GM23338 (cell line): ENCODE results near the gene ZGLP1. TPM values are rescaled to one million over a fixed set of nuclear protein-coding genes. Genes with fewer than 3 reads are reported as not detected.
"Not testable (repeated sequence)": the region's sequence is repeated elsewhere in the genome, so short reads cannot be mapped to it uniquely, and the experiment has no call there.

Source experiments
- ATAC-seq: fragments of 200-7000 bp; cut with Tn5 transposase; 3 replicates; pipeline ENCODE4 v1.9.1; 2020
- DNase-seq: peaks from one replicate; pipeline ENCODE4 v3.0.0-alpha.2; 2015; ENCODE audit warnings: low spot score
- H2AFZ ChIP-seq: fragments of 200-600 bp; sonication (generic); 2 replicates; pipeline ENCODE4 v1.8.0; 2016; ENCODE audit warnings: antibody characterized with exemption, mild to moderate bottlenecking, moderate library complexity
- H3F3A ChIP-seq: fragments of 200-600 bp; sonication (generic); replicated peaks from 2 replicates; pipeline ENCODE4 v1.8.0; 2017; ENCODE audit warnings: antibody characterized with exemption, mixed run types, low read depth
- H3K27ac ChIP-seq: fragments of 200-600 bp; sonication (generic); 2 replicates; pipeline ENCODE4 v1.6.1; 2016; ENCODE audit warnings: low read depth
- H3K27me3 ChIP-seq: fragments of 200-600 bp; sonication (generic); 2 replicates; pipeline ENCODE4 v1.8.0; 2016; ENCODE audit warnings: mild to moderate bottlenecking, mixed run types, moderate library complexity; ENCODE audit not compliant: insufficient read depth
- H3K36me3 ChIP-seq: fragments of 200-600 bp; sonication (generic); 2 replicates; pipeline ENCODE4 v1.8.0; 2016; ENCODE audit warnings: mild to moderate bottlenecking; ENCODE audit not compliant: insufficient read depth
- H3K4me1 ChIP-seq: fragments of 200-600 bp; sonication (generic); 2 replicates; pipeline ENCODE4 v1.8.0; 2016; ENCODE audit warnings: mild to moderate bottlenecking, moderate library complexity; ENCODE audit not compliant: insufficient read depth
- H3K4me2 ChIP-seq: fragments of 200-600 bp; sonication (generic); 2 replicates; pipeline ENCODE4 v1.7.1; 2017; ENCODE audit warnings: mixed run types
- H3K4me3 ChIP-seq: fragments of 200-600 bp; sonication (generic); 2 replicates; pipeline ENCODE4 v1.6.1; 2016; ENCODE audit warnings: mixed run types
- H3K79me2 ChIP-seq: fragments of 200-600 bp; sonication (generic); replicated peaks from 2 replicates; pipeline ENCODE4 v1.8.0; 2017; ENCODE audit warnings: mild to moderate bottlenecking; ENCODE audit not compliant: insufficient read depth
- H3K9me2 ChIP-seq: fragments of 200-600 bp; sonication (generic); 2 replicates; pipeline ENCODE4 v1.8.0; 2017; ENCODE audit not compliant: insufficient read depth
- H4K20me1 ChIP-seq: fragments of 200-600 bp; sonication (generic); replicated peaks from 2 replicates; pipeline ENCODE4 v1.8.0; 2017; ENCODE audit warnings: mild to moderate bottlenecking; ENCODE audit not compliant: insufficient read depth
- H3K27ac Mint-ChIP-seq: 2 replicates; pipeline ENCODE4 v1.8.0; 2020; ENCODE audit warnings: inconsistent platforms, mild to moderate bottlenecking, moderate library complexity, mixed read lengths
- H3K27me3 Mint-ChIP-seq: 3 replicates; pipeline ENCODE4 v1.8.0; 2022; ENCODE audit warnings: low read depth, mild to moderate bottlenecking, moderate library complexity, mixed read lengths, inconsistent platforms; ENCODE audit not compliant: insufficient read depth, poor library complexity
- H3K36me3 Mint-ChIP-seq: 3 replicates; pipeline ENCODE4 v1.8.0; 2021; ENCODE audit warnings: low read depth, mild to moderate bottlenecking, inconsistent platforms, moderate library complexity, mixed read lengths
- H3K4me1 Mint-ChIP-seq: 3 replicates; pipeline ENCODE4 v1.8.0; 2020; ENCODE audit warnings: mild to moderate bottlenecking, inconsistent platforms, mixed read lengths
- H3K4me3 Mint-ChIP-seq: 3 replicates; pipeline ENCODE4 v1.8.0; 2021; ENCODE audit warnings: moderate library complexity, mild to moderate bottlenecking, inconsistent platforms, mixed read lengths
- H3K9me3 Mint-ChIP-seq: 3 replicates; pipeline ENCODE4 v1.8.0; 2020; ENCODE audit warnings: moderate library complexity, mild to moderate bottlenecking, inconsistent platforms, mixed read lengths
- CTCF ChIP-seq, 2 experiments: fragments of 200-600 bp in 1 of 2; sonication (generic) in 1 of 2; conservative IDR thresholded peaks; 2 replicates each; pipeline versions ENCODE4 v1.5.1 to v1.6.1; 2016 to 2017; ENCODE audit warnings: antibody characterized with exemption in 2 of 2, low read depth in 2 of 2, mild to moderate bottlenecking in 2 of 2, moderate library complexity in 1 of 2
- ETS1 ChIP-seq: IDR thresholded peaks from 2 replicates; pipeline ENCODE4 v1.6.1; 2016; ENCODE audit warnings: antibody characterized with exemption
- EZH2 ChIP-seq: fragments of 200-600 bp; sonication (generic); IDR thresholded peaks from one replicate; pipeline ENCODE4 v1.8.0; 2017; ENCODE audit warnings: antibody characterized with exemption, mild to moderate bottlenecking, low read depth; ENCODE audit not compliant: unreplicated experiment
- EZH2phosphoT487 ChIP-seq: fragments of 200-600 bp; sonication (generic); IDR thresholded peaks from one replicate; pipeline ENCODE4 v1.8.1; 2018; ENCODE audit warnings: antibody characterized with exemption; ENCODE audit not compliant: unreplicated experiment
- JUNB ChIP-seq: IDR thresholded peaks from one replicate; pipeline ENCODE4 v1.6.1; 2016; ENCODE audit warnings: antibody characterized with exemption; ENCODE audit not compliant: unreplicated experiment
- ZNF114 ChIP-seq: fragments of 250-450 bp; sonication (Bioruptor Pico); IDR thresholded peaks from 2 replicates; pipeline ENCODE4 v1.5.0; 2020; ENCODE audit warnings: mild to moderate bottlenecking, moderate library complexity
- polyA plus RNA-seq: library from polyadenylated mRNA; unstranded; fragments of >200 nt; fragmentation: Nextera tagmentation; extraction: Ambion mirVana; gene quantifications from 2 replicates; pipeline ENCODE4 v1.2.1, GENCODE V29; 2016
- total RNA-seq: library from RNA; depleted of rRNA; stranded (reverse); fragments of >200 nt; shearing (Covaris generic); gene quantifications from 2 replicates; pipeline ENCODE4 v1.2.3, GENCODE V29; 2014

Gene ZGLP1
- total and polyA plus RNA-seq, 2 experiments from 2014 or later = 1.5 to 5.3 TPM

GRCh38 chr19:10338940-10339339 is 29.3 kb upstream of the ZGLP1 start:
- Histone ChIP-seq H3K4me3 (no peak overlapping the region), H4K20me1 (no peaks in the 10 kb centered on the region), H2AFZ (peak overlapping the region; percentile 81), H3K27me3 (no peaks in the 10 kb centered on the region), H3K4me2 (peak overlapping the region; percentile 62), H3K4me1 (peaks cover 23% of the 10 kb centered on the region; the same call in 1 of the 2 replicates), H3K27ac (no peak overlapping the region), H3K79me2 (no peaks in the 10 kb centered on the region), H3K9me2 (no peaks in the 10 kb centered on the region), H3K36me3 (no peaks in the 10 kb centered on the region), H3F3A (peaks cover 6% of the 10 kb centered on the region; the same call in 1 of the 2 replicates)
- ATAC-seq = no peak
- no peak for DNase-seq
- H3K36me3 Mint-ChIP-seq = no peaks in the 10 kb centered on the region
- peaks cover 19% of the 10 kb centered on the region for H3K4me1 Mint-ChIP-seq
- H3K27me3 Mint-ChIP-seq = peaks cover 11% of the 10 kb centered on the region
- no peaks in the 10 kb centered on the region; the same call in 2 of the 3 replicates for H3K9me3 Mint-ChIP-seq
- H3K4me3 Mint-ChIP-seq = no peak overlapping the region
- peak overlapping the region; percentile 2; the same call in 1 of the 2 replicates for H3K27ac Mint-ChIP-seq
- TF ChIP-seq ZNF114 (CRISPR knock-in tag) = no peak
- no peak for TF ChIP-seq CTCF (conservative IDR thresholded peaks at IDR 0.05; ENCODE audit: low read depth in 2 of 2)
- no peak for TF ChIP-seq ETS1
- no peak for TF ChIP-seq EZH2
- TF ChIP-seq EZH2phosphoT487 = no peak
- no peak for TF ChIP-seq JUNB

GRCh38 chr19:10336725-10337124 is 27.1 kb upstream of the ZGLP1 start:
- peaks cover 15% of the 10 kb centered on the region for H3K79me2 ChIP-seq
- not testable (repeated sequence) for H3K4me3 Mint-ChIP-seq, H3K36me3 ChIP-seq, H3K9me2 ChIP-seq, ATAC-seq, H3K36me3 Mint-ChIP-seq, H3K27ac ChIP-seq, H3K4me3 ChIP-seq, H2AFZ ChIP-seq, H3K9me3 Mint-ChIP-seq, H3K27me3 ChIP-seq, H3F3A ChIP-seq, DNase-seq, H3K4me2 ChIP-seq, H3K27ac Mint-ChIP-seq
- Mint-ChIP-seq H3K4me1 (peaks cover 25% of the 10 kb centered on the region), H3K27me3 (peaks cover 19% of the 10 kb centered on the region)
- peaks cover 32% of the 10 kb centered on the region; the same call in 1 of the 2 replicates for H3K4me1 ChIP-seq
- peaks cover 10% of the 10 kb centered on the region for H4K20me1 ChIP-seq

GRCh38 chr19:10335352-10335985 is 25.9 kb upstream of the ZGLP1 start:
- ATAC-seq (peak; percentile 22), DNase-seq (peak; percentile 52)
- Histone ChIP-seq H3K27me3 (no peaks in the 10 kb centered on the region), H3K4me3 (peak overlapping the region; percentile 99), H3K27ac (no peak overlapping the region), H3F3A (peaks cover 6% of the 10 kb centered on the region; the same call in 1 of the 2 replicates), H4K20me1 (peaks cover 10% of the 10 kb centered on the region), H3K4me1 (peaks cover 32% of the 10 kb centered on the region; the same call in 1 of the 2 replicates), H3K79me2 (peaks cover 25% of the 10 kb centered on the region), H3K4me2 (peak overlapping the region; percentile 93), H3K36me3 (no peaks in the 10 kb centered on the region), H2AFZ (no peak overlapping the region), H3K9me2 (no peaks in the 10 kb centered on the region)
- Mint-ChIP-seq H3K4me3 (peak overlapping the region; percentile 98), H3K4me1 (peaks cover 21% of the 10 kb centered on the region), H3K27me3 (peaks cover 19% of the 10 kb centered on the region), H3K9me3 (no peaks in the 10 kb centered on the region; the same call in 2 of the 3 replicates), H3K36me3 (peaks cover 6% of the 10 kb centered on the region; the same call in 2 of the 3 replicates), H3K27ac (no peak overlapping the region)
- TF ChIP-seq EZH2phosphoT487 (no peak), CTCF (conservative IDR thresholded peaks at IDR 0.05; ENCODE audit: low read depth in 2 of 2) (peak; percentile 0 to 46; a peak in 2 of 4 replicates)
